Endometrial microvascular endothelial cells (primary cell): ENCODE measurements around the gene PKD2L2. TPM values are rescaled to one million over a fixed set of nuclear protein-coding genes. Genes with fewer than 3 reads are reported as not detected.
"Not testable (repeated sequence)": the region's sequence is repeated elsewhere in the genome, so short reads cannot be mapped to it uniquely, and the experiment has no call there.

ENCODE experiments used
- in situ Hi-C: cut with HindIII; loops from 2 replicates; pipeline ENCODE4 v1.10.0; 2017; ENCODE audit warnings: low sequenced_read_pairs, low pct_unique_long_range_greater_than_20kb; ENCODE audit errors: inconsistent ontology term
- total RNA-seq: library from RNA; depleted of rRNA; stranded (reverse); fragments of >200 nt; gene quantifications from one replicate; pipeline ENCODE4 v1.2.3, GENCODE V29; 2015; ENCODE audit errors: inconsistent ontology term

PKD2L2 gene
- not detected for total RNA-seq

DNA sequence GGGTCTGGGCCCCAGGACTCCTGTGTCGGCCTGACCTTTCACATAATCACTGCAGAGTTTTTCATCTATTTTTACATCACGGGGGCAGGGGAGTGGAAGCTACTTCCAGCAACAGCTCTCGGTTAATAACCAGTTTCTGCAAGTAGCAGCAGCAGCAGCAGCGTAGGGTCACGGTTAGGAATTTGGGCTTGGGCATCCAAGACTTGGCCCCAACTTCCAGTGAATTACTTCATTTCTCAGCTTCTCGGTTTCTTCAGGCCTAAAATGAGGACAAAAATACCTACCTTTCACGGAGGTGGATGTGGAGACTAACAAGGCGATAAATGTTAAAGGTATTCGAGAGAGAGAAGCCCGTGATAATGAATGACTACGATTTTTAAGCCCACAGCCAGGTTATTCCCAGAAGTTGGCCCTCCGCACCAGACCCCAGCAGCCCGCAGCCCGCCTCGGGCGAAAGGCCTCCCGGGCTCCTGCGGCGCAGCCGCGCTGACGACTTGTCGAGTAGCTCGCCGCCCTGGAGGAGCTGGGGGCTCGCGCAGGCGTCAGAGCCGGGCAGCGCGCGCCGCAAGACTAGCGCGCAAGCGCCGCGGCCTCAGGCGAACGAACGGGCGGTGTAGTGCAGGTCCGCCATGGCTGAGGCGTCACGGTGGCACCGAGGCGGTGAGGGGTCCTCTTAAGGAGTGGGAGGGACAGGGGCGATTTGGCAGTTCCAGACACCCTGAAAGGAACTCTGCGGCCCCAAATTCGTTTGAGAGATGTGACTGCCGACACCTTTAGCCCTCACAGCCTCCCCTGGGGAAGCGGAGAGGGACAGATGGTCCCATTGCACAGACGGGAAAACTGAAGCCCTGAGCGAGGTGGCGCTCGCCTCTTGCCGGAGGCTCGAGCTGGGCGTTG, at the start of gene PKD2L2:
PKD2L2 (plus strand) TSS at position 595 of the 897 bp plus-strand sequence; CDS start at position 630, 35 bp downstream.
- in situ Hi-C loops = no loop called here

DNA sequence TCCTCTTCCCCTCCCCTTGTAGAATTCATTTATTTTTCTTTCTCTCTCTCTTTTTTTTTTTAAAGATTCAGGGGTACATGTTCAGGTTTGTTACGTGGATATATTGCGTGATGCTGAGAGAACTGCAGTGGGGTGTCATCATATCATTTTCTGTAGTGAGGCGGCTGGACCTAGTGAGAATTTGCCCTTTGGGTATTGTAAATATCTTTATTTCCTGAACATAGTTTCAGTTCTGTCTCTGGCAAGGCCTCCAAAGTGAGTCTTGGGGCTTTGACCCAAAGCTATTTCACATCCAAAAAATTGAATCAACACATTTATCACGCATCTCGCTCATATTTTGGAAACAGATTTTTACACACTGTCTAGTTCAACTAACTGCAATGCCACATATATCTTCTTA, 47.0 kb upstream of the PKD2L2 start:
- in situ Hi-C loops = no loop called here

DNA sequence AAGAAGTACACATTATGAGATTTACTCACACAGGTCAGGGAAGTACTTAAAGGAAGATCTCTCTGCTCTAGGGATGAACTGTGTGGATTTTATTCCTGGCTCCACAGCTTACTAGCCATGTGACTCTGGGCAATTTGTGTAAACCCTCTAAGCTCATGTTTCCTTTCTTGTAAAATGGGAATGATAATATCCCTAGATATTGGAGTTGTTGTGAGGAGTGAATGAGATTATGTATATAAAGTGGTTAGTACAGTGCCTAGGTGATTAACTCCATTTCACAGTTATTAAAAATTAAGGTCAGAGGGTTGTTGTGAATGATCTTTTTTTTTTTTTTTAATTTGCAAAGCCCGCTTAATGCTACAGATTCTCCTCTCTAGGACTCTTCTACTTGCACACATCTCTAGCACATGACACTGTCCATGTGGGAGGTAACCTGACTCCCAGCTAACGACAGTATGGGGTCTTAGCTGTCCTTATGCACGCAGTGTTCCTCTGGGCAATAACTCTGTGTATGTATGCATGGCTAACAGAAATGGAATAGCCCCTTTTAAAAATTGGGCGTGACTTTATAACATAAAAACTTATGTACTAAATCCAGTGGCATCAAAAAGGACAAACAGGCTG, 45.5 kb upstream of the PKD2L2 start:
- in situ Hi-C loops = no loop called here

DNA sequence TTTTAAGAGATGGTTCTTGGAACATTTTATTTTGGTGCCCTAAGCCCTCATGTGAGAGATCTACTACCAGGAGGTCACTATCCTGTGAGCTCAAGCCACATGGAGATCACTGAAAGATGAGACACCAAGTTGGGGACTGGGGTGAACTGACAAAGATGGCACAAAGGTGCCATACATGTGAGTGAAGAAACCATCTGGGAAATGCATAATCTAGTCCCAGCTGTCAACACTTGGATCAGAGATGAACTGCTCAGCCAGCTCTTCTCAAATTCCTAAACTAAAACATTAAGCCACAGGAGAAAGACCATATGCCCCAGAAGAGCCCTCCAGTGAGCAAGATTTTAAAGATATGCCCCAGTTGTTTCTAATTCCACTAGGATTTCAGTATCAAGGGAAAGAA, 43.8 kb upstream of the PKD2L2 start:
- in situ Hi-C loops = no loop called here

DNA sequence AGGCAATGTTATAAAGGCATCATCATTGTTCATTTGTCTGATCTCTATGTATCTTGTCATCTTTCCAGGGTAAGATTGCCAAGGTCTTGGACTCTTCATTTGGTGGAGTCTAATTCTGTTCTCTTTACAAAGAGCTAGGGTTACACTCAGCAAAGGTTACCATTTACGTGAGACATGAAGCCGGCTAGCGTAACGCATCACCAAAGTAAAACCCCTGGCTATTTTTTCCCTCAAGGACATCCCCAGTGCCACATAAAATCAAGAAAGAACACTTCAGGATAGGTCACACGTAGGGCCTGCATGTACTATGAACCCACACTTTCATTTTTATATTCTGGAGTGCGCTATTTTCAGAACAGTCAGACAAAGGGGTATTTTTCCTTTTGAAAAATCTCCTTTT, 41.6 kb upstream of the PKD2L2 start:
- in situ Hi-C loops = no loop called here

DNA sequence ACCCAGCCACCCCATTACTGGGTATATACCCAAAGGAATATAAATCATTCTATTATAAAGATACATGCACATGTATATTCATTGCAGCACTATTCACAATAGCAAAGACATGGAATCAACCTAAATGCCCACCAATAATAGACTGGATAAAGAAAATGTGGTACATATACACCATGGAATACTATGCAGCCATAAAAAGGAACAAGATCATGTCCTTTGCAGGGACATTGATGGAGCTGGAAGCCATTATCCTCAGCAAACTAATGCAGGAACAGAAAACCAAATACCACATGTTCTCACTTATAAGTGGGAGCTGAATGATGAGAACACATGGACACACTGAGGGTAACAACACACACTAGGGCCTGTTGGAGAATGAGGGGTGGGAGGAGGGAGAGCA, 36.1 kb upstream of the PKD2L2 start:
- in situ Hi-C loops = not testable (repeated sequence)

DNA sequence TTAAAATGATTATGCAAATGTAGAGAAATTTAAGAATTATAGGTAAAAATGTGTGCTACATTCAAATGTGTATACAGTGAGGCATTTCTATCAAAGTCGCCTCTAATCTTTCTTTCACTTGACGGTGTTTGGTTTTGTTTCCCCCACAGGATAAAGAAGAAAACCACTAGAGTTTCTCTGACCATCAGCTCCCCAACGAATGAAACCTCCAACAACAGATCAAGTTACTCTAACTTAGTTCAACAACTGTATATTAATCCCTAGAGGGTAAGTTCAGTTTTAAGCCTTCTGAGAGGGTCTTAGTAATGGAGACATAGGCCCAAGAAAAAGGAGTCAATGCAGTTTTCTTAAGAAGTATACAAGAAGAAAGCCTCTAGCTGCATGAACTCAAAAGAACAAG, 33.1 kb upstream of the PKD2L2 start:
- in situ Hi-C loops = no loop called here

DNA sequence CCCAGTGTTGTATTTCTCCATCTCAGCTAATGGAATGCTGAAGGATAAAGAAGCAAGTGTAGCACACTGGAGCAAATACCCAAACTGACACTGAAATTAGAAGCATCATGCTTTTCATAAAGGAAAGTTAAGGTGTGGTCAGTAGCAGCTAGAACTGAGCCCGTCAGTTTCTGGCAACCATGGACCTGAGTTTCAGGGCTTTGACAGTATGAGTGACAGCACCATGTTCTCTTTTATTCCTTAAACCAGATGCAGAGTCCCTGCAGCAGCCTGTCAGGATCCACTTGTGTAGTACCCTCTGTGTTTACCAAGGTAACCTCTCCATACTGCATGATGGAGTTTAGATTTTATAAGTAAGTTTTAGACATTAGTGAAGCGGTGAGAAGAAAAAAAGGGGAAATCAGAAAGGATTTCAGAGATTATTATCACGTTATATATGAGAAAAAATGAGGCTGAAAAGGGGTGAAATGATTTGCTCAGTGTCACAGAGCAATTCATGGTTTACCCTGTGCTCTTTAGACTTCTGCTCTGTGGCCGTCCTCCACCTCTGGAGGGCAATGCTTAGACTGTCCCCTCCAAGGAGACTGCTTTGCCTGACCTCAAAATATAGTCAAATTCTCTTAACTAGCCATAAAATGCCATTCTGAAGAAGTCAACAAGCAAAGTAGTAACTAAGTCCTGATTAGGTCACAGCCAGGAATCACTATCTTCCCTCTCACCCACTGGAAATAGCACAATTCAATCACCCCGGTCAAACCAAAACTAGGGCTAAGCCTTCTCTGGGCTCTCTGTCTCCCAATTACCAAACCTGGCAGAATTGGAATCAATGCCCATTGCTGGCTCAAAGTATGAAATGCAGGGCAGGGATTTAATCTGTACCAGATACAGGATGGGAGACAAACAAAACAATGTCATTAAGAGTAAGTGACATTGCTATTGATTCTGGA, 32.1 kb upstream of the PKD2L2 start:
- in situ Hi-C loops = no loop called here

DNA sequence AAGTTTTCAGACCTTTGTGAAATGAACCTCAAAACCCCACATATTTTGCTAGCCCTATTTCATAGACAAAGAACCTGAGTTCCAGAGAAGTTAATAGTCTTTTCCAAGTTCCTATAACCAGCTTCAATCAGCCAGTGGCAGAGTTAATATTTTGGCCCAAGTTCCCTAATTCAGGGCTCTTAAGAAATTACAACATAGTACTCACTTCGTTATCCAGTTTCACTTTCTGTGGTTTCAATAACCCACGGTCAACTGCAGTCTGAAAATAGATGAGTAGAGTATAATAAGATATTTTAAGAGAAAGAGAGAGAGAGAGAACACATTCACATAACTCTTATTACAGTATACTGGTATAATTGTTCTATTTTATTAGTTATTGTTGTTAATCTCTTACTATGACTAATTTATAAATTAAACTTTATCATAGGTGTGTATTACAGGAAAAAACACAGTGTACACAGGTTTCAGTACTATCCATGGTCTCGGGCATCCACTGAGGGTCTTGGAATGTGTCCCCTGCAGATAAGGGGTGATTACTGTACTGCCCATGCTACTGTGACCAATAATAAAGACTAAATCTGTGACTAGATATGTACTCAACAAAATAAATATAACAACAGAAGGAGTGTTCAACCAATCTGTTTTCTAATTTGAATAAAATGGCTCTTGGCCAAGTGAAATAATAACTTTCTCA, 30.9 kb upstream of the PKD2L2 start:
- in situ Hi-C loops = no loop called here

DNA sequence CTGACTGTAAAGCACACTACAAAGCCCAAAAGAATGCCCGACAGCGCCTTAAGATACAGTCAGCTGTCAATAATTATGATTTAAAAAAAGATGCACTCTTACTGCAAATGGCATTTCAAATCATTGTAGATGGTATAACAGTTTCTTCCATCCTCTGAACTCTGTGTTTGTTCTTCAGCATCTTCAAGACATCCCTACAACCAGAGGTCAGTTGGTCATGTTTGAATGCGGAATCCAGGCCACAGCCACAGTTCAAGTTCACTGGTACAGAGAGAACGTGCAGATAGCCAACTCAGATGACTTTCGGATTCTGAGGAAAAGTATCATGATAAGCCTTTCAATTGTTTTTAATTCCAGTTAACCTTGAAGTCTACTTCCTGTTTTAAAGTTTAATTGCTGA, 30.3 kb upstream of the PKD2L2 start:
- in situ Hi-C loops = no loop called here

DNA sequence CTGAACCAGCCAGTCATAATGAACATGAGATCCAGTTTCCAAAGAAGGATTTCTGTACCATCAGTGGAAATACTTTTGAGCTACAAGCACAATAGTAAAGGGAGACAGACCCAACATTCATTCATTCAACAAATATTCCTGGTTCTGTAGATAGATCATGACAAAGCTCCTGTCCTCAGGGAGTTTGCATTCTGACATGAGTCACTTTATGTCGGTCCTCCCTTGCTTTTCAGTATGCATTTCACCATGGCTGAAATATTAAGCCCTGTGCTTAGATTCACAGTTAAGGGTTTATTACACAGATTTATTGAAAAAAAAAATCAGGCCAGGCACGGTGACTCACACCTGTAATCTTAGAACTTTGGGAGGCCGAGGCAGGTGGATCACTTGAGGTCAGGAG, 27.0 kb upstream of the PKD2L2 start:
- in situ Hi-C loops = no loop called here

DNA sequence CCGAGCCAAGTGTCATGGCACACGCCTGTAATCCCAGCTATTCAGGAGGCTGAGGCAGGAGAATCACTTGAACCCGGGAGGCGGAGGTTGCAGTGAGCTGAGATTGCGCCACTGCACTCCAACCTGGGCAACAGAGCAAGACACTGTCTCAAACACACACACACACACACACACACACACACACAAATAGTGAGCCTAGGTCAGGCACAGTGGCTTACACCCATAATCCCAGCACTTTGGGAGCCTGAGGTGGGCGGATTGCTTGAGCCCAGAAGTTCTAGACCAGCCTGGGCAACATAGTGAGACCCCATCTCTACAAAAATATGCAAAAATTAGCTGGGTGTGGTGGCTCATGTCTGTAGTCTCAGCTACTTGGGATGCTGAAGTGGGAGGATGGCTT, 25.6 kb upstream of the PKD2L2 start:
- in situ Hi-C loops = not testable (repeated sequence)

DNA sequence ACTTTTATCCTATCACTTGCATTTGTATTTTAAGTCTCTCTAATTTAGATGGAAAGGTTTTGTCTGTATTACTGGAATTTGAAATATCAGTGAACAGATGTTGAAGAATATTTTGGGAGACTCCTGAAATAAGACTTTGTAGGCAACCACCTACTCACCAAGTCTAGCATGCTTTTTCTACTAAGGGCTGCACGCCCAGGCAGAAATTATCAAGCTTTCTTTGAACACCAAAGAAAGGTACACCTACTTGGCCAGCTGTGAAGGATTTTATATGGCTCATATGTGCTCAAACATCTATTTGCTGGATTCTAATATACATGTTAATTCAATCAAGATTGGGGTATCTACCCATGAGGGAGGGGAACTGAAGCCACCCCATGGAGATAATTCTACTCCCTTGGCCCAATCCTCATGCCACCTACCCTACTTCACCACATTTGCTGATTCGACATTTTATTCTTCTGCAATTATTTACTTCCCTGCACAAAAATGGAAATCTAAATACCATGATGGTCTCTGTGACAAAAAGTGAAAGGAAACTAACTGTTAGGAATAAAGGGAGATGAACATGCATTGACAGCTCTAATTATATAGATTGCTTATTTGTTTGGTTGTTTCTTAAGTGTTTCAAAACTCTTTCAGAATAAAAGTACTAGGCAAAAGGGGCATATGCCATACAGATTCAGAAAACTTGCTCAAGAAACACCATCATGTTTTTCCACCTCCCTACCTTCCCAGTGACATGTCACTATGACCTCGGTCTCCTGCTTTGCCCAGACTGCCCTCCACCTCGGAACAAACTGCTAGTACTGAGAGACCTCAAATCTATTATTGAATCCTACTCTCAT, 22.5 kb upstream of the PKD2L2 start:
- in situ Hi-C loops = no loop called here

DNA sequence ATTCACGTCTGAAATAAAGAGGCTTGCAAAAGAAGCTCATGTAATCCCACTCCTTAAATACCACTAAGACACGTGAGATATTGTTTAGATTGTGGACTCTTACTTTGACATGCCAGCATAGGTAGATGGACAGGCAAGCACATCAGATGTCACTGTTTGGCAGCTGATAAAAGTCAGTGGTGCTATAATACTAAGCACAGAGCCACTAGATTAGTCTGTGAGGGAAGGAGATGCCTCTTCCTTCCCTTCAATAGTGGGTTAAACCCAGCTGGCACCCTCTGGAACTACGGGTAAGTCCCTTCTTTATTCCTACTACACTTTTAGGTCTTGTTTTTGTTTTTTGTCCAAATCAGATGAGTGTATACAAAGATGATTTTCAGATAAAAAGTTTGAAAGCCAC, 21.6 kb upstream of the PKD2L2 start, which contains the start of gene MYOT:
MYOT (plus strand) TSS at position 197 of the 400 bp plus-strand sequence. CDS start 2,792 bp downstream, outside the sequence.
- in situ Hi-C loops = no loop called here

DNA sequence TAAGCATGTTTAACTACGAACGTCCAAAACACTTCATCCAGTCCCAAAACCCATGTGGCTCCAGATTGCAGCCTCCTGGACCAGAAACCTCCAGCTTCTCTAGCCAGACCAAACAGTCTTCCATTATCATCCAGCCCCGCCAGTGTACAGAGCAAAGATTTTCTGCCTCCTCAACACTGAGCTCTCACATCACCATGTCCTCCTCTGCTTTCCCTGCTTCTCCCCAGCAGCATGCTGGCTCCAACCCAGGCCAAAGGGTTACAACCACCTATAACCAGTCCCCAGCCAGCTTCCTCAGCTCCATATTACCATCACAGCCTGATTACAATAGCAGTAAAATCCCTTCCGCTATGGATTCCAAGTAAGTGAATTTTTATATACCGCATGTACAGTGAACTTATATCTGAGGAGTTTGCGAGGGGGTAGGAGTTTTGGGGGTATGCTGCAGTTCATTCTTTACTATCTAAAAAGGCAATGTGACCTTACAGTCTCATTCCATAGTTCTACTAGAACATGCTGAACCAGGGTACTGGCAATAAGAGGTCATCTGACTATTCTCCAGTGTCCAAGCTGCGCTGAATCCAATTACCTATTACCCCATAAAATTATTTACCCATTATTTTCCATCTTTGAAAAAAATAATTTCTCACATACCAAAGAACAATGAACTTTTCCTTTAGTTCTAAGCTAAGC, 18.5 kb upstream of the PKD2L2 start:
- in situ Hi-C loops = no loop called here

DNA sequence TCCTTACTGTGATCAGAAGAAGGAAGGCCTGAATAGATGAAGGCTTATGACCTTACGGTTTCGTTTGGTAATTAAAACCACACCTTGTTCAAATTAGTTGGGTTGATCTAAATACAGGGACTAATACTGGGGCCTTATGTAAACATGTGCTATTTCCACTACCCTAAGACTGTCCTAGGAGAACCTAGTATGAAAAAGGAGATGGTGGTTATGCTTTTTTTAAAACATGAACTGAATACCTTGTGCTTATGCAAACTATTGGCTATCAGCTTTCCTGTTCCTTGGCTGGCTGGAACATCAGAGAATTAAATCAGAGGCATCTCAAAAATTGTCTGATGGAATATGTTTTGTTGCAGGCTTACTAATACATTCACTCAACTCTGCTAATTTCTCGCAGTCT, 17.7 kb upstream of the PKD2L2 start:
- in situ Hi-C loops = no loop called here

DNA sequence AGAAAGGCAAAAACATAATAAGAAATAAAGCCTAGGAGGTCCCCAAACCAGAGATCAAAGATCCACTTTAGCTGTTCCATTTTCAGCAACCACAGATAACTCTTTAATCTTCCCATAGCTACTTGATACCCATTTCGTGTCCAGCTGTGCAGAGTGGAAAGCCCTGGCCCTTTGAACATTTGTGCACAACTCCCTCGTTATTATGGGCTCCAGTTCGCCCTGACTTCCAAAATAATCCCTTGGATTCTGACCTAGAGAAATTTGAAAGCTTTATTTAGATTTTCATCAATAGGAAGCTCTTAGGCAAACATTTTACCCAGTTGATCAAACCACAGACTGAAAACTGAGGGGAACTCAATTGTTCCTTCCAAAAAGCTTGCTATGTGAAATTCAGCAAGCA, 16.8 kb upstream of the PKD2L2 start:
- in situ Hi-C loops = no loop called here
